ENCODE data around the gene FGD6. TPM values are rescaled to one million over a fixed set of nuclear protein-coding genes. Genes with fewer than 3 reads are reported as not detected.
A peak's percentile ranks its signal among the peaks of the same experiment; 100 is the strongest.

FGD6 gene
- total and polyA plus RNA-seq, 2 experiments from 2014 or later, result 10.4 to 17.2 TPM

GRCh38 chr12:95117178-95117599, 100.1 kb downstream of the FGD6 start:
- no peaks in the 10 kb centered on the region for H4K20me1 ChIP-seq (ENCODE audit: insufficient read depth, poor library complexity, severe bottlenecking)
- no peak overlapping the region for H2AFZ ChIP-seq
- peak overlapping the region; percentile 11 for H3K27ac ChIP-seq
- no peaks in the 10 kb centered on the region for H3K79me2 ChIP-seq
- H3K4me2 ChIP-seq, result no peak overlapping the region
- H3K4me1 ChIP-seq (ENCODE audit: insufficient read depth), result no peaks in the 10 kb centered on the region
- no peak overlapping the region for H3K4me3 ChIP-seq
- DNase-seq (ENCODE audit: low spot score), result peak; percentile 83
- no peaks in the 10 kb centered on the region for H3K36me3 ChIP-seq (replicated peaks; ENCODE audit: insufficient read depth, low read depth)
- H3K27me3 ChIP-seq, result no peaks in the 10 kb centered on the region
- H3K9me2 ChIP-seq (replicated peaks; ENCODE audit: insufficient read depth), result no peaks in the 10 kb centered on the region
- H3K9me3 ChIP-seq (ENCODE audit: low read depth), result no peaks in the 10 kb centered on the region
- WGBS (ENCODE audit: low lambda C conversion rate, missing lambda C conversion rate), result 62% methylated on average over 2 of the region's 2 CpGs
- TF ChIP-seq EZH2 (IDR thresholded peaks at IDR 0.05; ENCODE audit: borderline replicate concordance) (no peak), CTCF (IDR thresholded peaks at IDR 0.05; ENCODE audit: poor library complexity) (peak; percentile 79)

- DNase-seq (ENCODE audit: low spot score), result peak; percentile 13
- WGBS (ENCODE audit: low lambda C conversion rate, missing lambda C conversion rate), result 73% methylated on average over 3 of the region's 3 CpGs
- no peaks in the 10 kb centered on the region for H3K9me2 ChIP-seq (replicated peaks; ENCODE audit: insufficient read depth)
- no peaks in the 10 kb centered on the region for H3K4me1 ChIP-seq (ENCODE audit: insufficient read depth)
- no peaks in the 10 kb centered on the region for H3K9me3 ChIP-seq (ENCODE audit: low read depth)
- peak overlapping the region; percentile 11 for H3K27ac ChIP-seq
- no peaks in the 10 kb centered on the region for H3K36me3 ChIP-seq (replicated peaks; ENCODE audit: insufficient read depth, low read depth)
- TF ChIP-seq EZH2 (IDR thresholded peaks at IDR 0.05; ENCODE audit: borderline replicate concordance) (no peak), EZH2phosphoT487 (IDR thresholded peaks at IDR 0.05; ENCODE audit: low read depth, severe bottlenecking, unreplicated experiment) (no peak), CTCF (IDR thresholded peaks at IDR 0.05; ENCODE audit: poor library complexity) (no peak)
- H2AFZ ChIP-seq, result no peak overlapping the region
- H3K79me2 ChIP-seq, result no peaks in the 10 kb centered on the region
- no peak overlapping the region for H3K4me3 ChIP-seq
- no peaks in the 10 kb centered on the region for H4K20me1 ChIP-seq (ENCODE audit: insufficient read depth, poor library complexity, severe bottlenecking)
- H3K4me2 ChIP-seq, result no peak overlapping the region
- no peaks in the 10 kb centered on the region for H3K27me3 ChIP-seq
These were observed 100.5 kb downstream of the FGD6 start for GRCh38 chr12:95116773-95117172.

GRCh38 chr12:95116341-95116740, 100.9 kb downstream of the FGD6 start:
- no peak for TF ChIP-seq CTCF (IDR thresholded peaks at IDR 0.05; ENCODE audit: poor library complexity)
- TF ChIP-seq EZH2phosphoT487 (IDR thresholded peaks at IDR 0.05; ENCODE audit: low read depth, severe bottlenecking, unreplicated experiment), result no peak
- TF ChIP-seq EZH2 (IDR thresholded peaks at IDR 0.05; ENCODE audit: borderline replicate concordance), result no peak
- H3K9me3 ChIP-seq (ENCODE audit: low read depth), result no peaks in the 10 kb centered on the region
- H2AFZ ChIP-seq, result no peak overlapping the region
- DNase-seq (ENCODE audit: low spot score), result no peak
- peak overlapping the region; percentile 11 for H3K27ac ChIP-seq
- no peaks in the 10 kb centered on the region for H3K4me1 ChIP-seq (ENCODE audit: insufficient read depth)
- WGBS (ENCODE audit: low lambda C conversion rate, missing lambda C conversion rate), result 73% methylated on average over 4 of the region's 4 CpGs
- H4K20me1 ChIP-seq (ENCODE audit: insufficient read depth, poor library complexity, severe bottlenecking), result no peaks in the 10 kb centered on the region
- no peak overlapping the region for H3K4me3 ChIP-seq
- no peak overlapping the region for H3K4me2 ChIP-seq
- no peaks in the 10 kb centered on the region for H3K9me2 ChIP-seq (replicated peaks; ENCODE audit: insufficient read depth)
- no peaks in the 10 kb centered on the region for H3K79me2 ChIP-seq
- H3K36me3 ChIP-seq (replicated peaks; ENCODE audit: insufficient read depth, low read depth), result no peaks in the 10 kb centered on the region
- H3K27me3 ChIP-seq, result no peaks in the 10 kb centered on the region

GRCh38 chr12:95115641-95116040, 101.6 kb downstream of the FGD6 start:
- no peaks in the 10 kb centered on the region for H3K79me2 ChIP-seq
- no peak overlapping the region for H2AFZ ChIP-seq
- no peaks in the 10 kb centered on the region for H4K20me1 ChIP-seq (ENCODE audit: insufficient read depth, poor library complexity, severe bottlenecking)
- no peaks in the 10 kb centered on the region for H3K4me1 ChIP-seq (ENCODE audit: insufficient read depth)
- TF ChIP-seq EZH2 (IDR thresholded peaks at IDR 0.05; ENCODE audit: borderline replicate concordance), result no peak
- no peak for TF ChIP-seq CTCF (IDR thresholded peaks at IDR 0.05; ENCODE audit: poor library complexity)
- no peak for TF ChIP-seq EZH2phosphoT487 (IDR thresholded peaks at IDR 0.05; ENCODE audit: low read depth, severe bottlenecking, unreplicated experiment)
- no peak for DNase-seq (ENCODE audit: low spot score)
- H3K27ac ChIP-seq, result no peak overlapping the region
- H3K4me3 ChIP-seq, result no peak overlapping the region
- H3K9me2 ChIP-seq (replicated peaks; ENCODE audit: insufficient read depth), result no peaks in the 10 kb centered on the region
- 62% methylated on average over 7 of the region's 7 CpGs for WGBS (ENCODE audit: low lambda C conversion rate, missing lambda C conversion rate)
- no peaks in the 10 kb centered on the region for H3K27me3 ChIP-seq
- H3K9me3 ChIP-seq (ENCODE audit: low read depth), result no peaks in the 10 kb centered on the region
- H3K36me3 ChIP-seq (replicated peaks; ENCODE audit: insufficient read depth, low read depth), result no peaks in the 10 kb centered on the region
- H3K4me2 ChIP-seq, result no peak overlapping the region
